Glutamatergic neuron (in vitro differentiated cells): ENCODE data around the gene PRELID2. TPM values are rescaled to one million over a fixed set of nuclear protein-coding genes. Genes with fewer than 3 reads are reported as not detected.

Experiments used
- DNase-seq: peaks from one replicate; pipeline ENCODE4 v3.0.0; 2022
- H3K27ac Mint-ChIP-seq: one replicate; pipeline ENCODE4 v1.8.0; 2020; ENCODE audit warnings: mild to moderate bottlenecking, mixed read lengths, inconsistent platforms; ENCODE audit not compliant: unreplicated experiment
- H3K27me3 Mint-ChIP-seq: one replicate; pipeline ENCODE4 v1.8.0; 2020; ENCODE audit warnings: mild to moderate bottlenecking, moderate library complexity, mixed read lengths, inconsistent platforms; ENCODE audit not compliant: unreplicated experiment
- H3K36me3 Mint-ChIP-seq: one replicate; pipeline ENCODE4 v1.8.0; 2020; ENCODE audit warnings: mild to moderate bottlenecking, mixed read lengths, inconsistent platforms; ENCODE audit not compliant: unreplicated experiment
- H3K4me1 Mint-ChIP-seq: one replicate; pipeline ENCODE4 v1.8.0; 2020; ENCODE audit warnings: mild to moderate bottlenecking, low read depth, mixed read lengths, inconsistent platforms; ENCODE audit not compliant: unreplicated experiment
- H3K4me3 Mint-ChIP-seq: one replicate; pipeline ENCODE4 v1.8.0; 2020; ENCODE audit warnings: mild to moderate bottlenecking, mixed read lengths, inconsistent platforms; ENCODE audit not compliant: unreplicated experiment
- H3K9me3 Mint-ChIP-seq: one replicate; pipeline ENCODE4 v1.8.0; 2020; ENCODE audit warnings: mild to moderate bottlenecking, moderate library complexity, mixed read lengths, inconsistent platforms; ENCODE audit not compliant: unreplicated experiment
- total RNA-seq: library from RNA; stranded (reverse); fragmentation: NEBNext Ultra II Directional; extraction: Animal tissue kit (Norgen Biotek cat#: 25700); gene quantifications from one replicate; pipeline ENCODE4 v1.2.1, GENCODE V29; 2021; ENCODE audit not compliant: unreplicated experiment
- TF ChIP-seq, protein P1 (sequence below): fragments of 200-600 bp; sonication (generic); IDR thresholded peaks from one replicate; pipeline ENCODE4 v1.5.0; 2021; ENCODE audit not compliant: partially characterized antibody, unreplicated experiment

Gene PRELID2
- total RNA-seq, 1 donor from 2014 or later: 4.6 TPM

DNA sequence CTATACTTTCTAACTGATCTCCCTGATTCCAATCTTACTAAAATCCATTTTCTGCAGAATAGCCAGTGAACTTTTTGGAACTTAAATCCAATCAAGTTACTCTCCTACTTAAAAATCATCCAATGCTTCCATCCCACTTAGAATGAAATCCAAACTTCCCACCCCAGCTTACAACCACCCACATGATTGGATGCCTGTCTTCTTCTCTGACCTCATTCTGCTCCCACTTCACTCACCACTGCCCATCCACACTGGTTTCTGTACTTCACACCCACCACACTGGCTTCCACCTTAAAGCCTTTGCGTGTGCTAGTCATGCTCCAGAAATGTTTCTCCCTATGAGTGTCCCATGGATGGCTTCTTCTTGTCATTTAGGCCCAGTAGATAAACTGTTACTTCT, 119.7 kb downstream of the PRELID2 start:
- H3K27ac Mint-ChIP-seq: no peak overlapping the region
- DNase-seq: no peak
- TF ChIP-seq, protein P1, sequence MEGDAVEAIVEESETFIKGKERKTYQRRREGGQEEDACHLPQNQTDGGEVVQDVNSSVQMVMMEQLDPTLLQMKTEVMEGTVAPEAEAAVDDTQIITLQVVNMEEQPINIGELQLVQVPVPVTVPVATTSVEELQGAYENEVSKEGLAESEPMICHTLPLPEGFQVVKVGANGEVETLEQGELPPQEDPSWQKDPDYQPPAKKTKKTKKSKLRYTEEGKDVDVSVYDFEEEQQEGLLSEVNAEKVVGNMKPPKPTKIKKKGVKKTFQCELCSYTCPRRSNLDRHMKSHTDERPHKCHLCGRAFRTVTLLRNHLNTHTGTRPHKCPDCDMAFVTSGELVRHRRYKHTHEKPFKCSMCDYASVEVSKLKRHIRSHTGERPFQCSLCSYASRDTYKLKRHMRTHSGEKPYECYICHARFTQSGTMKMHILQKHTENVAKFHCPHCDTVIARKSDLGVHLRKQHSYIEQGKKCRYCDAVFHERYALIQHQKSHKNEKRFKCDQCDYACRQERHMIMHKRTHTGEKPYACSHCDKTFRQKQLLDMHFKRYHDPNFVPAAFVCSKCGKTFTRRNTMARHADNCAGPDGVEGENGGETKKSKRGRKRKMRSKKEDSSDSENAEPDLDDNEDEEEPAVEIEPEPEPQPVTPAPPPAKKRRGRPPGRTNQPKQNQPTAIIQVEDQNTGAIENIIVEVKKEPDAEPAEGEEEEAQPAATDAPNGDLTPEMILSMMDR: no peak
- no peaks in the 10 kb centered on the region for H3K36me3 Mint-ChIP-seq
- no peaks in the 10 kb centered on the region for H3K9me3 Mint-ChIP-seq
- H3K27me3 Mint-ChIP-seq: no peaks in the 10 kb centered on the region
- no peak overlapping the region for H3K4me3 Mint-ChIP-seq
- H3K4me1 Mint-ChIP-seq: peaks cover 6% of the 10 kb centered on the region

DNA sequence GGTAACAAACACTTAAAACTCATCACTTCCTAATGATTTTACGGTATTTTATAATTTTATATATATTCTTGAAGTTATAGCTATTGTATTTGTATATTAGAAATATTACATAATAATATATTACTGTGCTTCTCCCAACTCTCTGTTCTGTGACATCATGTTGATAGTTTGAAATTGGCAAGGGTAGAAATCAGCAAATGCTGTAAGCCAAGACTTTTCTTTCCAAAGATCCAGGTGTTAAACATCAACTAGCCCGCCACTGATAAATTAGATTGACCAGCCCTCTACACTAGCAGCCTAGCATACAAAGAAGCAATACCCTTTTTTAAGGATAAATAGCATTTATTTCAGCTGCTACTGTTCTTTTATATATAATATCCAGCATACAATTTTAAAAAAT, 122.9 kb downstream of the PRELID2 start:
- Mint-ChIP-seq H3K4me3 (no peak overlapping the region), H3K36me3 (no peaks in the 10 kb centered on the region), H3K27ac (no peak overlapping the region), H3K4me1 (peaks cover 6% of the 10 kb centered on the region), H3K9me3 (no peaks in the 10 kb centered on the region), H3K27me3 (no peaks in the 10 kb centered on the region)
- DNase-seq: no peak
- TF ChIP-seq, protein P1: no peak

- H3K9me3 Mint-ChIP-seq: no peaks in the 10 kb centered on the region
- no peaks in the 10 kb centered on the region for H3K36me3 Mint-ChIP-seq
- H3K27ac Mint-ChIP-seq: no peak overlapping the region
- TF ChIP-seq, protein P1: no peak
- H3K4me1 Mint-ChIP-seq: peaks cover 6% of the 10 kb centered on the region
- no peaks in the 10 kb centered on the region for H3K27me3 Mint-ChIP-seq
- DNase-seq: no peak
- H3K4me3 Mint-ChIP-seq: no peak overlapping the region
These were observed 123.7 kb downstream of the PRELID2 start for GRCh38 chr5:145711417-145711816.

Other genes starting within 250 kb of the PRELID2 start
- not detected for gene GRXCR2, start 37.7 kb upstream of the PRELID2 start, total RNA-seq
- gene SH3RF2, start 101.2 kb upstream of the PRELID2 start, total RNA-seq: not detected